Measurements from ENCODE around the gene SLC25A36.

Gene SLC25A36

GRCh38 chr3:140941434-140942220, at the start of gene SLC25A36:
SLC25A36 (plus strand) TSS chr3:140941836; CDS start chr3:140942055, 219 bp downstream.
- peak; percentile 97 for DNase-seq

- DNase-seq = no peak
Measured at GRCh38 chr3:140896997-140897396, 44.6 kb upstream of the SLC25A36 start.

GRCh38 chr3:140898340-140899180, 43.1 kb upstream of the SLC25A36 start:
- no peak for DNase-seq

- DNase-seq = no peak
Measured at GRCh38 chr3:140899363-140899762, 42.3 kb upstream of the SLC25A36 start.

GRCh38 chr3:140902791-140903190, 38.8 kb upstream of the SLC25A36 start:
- DNase-seq = no peak

- no peak for DNase-seq
Measured at GRCh38 chr3:140903196-140903595, 38.4 kb upstream of the SLC25A36 start.

GRCh38 chr3:140904521-140904920, 37.1 kb upstream of the SLC25A36 start:
- no peak for DNase-seq

- no peak for DNase-seq
Measured at GRCh38 chr3:140905559-140905958, 36.1 kb upstream of the SLC25A36 start.

- no peak for DNase-seq
Measured at GRCh38 chr3:140906785-140907184, 34.9 kb upstream of the SLC25A36 start.

GRCh38 chr3:140910860-140911259, 30.8 kb upstream of the SLC25A36 start:
- DNase-seq = no peak

- no peak for DNase-seq
Measured at GRCh38 chr3:140911822-140912221, 29.8 kb upstream of the SLC25A36 start.

GRCh38 chr3:140913728-140914127, 27.9 kb upstream of the SLC25A36 start:
- no peak for DNase-seq

GRCh38 chr3:140914384-140914945, 27.2 kb upstream of the SLC25A36 start:
- no peak for DNase-seq

GRCh38 chr3:140916603-140917002, 25.0 kb upstream of the SLC25A36 start:
- DNase-seq = no peak

GRCh38 chr3:140917772-140918171, 23.9 kb upstream of the SLC25A36 start:
- no peak for DNase-seq

- DNase-seq = no peak
Measured at GRCh38 chr3:140920029-140920428, 21.6 kb upstream of the SLC25A36 start.

- no peak for DNase-seq
Measured at GRCh38 chr3:140922634-140923033, 19.0 kb upstream of the SLC25A36 start.

GRCh38 chr3:140924097-140924873, 17.4 kb upstream of the SLC25A36 start:
- DNase-seq = no peak

GRCh38 chr3:140927279-140928069, 14.2 kb upstream of the SLC25A36 start:
- DNase-seq = no peak

- no peak for DNase-seq
Measured at GRCh38 chr3:140929446-140929845, 12.2 kb upstream of the SLC25A36 start.

- no peak for DNase-seq
Measured at GRCh38 chr3:140931016-140931454, 10.6 kb upstream of the SLC25A36 start.

- DNase-seq = no peak
Measured at GRCh38 chr3:140931801-140932200, 9.8 kb upstream of the SLC25A36 start.

Data from left hindlimb (tissue), 1 donor.